EL (cell line): ENCODE measurements around the gene ECI1.

Experiments used
- DNase-seq: peaks from one replicate; pipeline ENCODE4 v3.0.0-alpha.2; 2016

The ECI1 gene

DNA sequence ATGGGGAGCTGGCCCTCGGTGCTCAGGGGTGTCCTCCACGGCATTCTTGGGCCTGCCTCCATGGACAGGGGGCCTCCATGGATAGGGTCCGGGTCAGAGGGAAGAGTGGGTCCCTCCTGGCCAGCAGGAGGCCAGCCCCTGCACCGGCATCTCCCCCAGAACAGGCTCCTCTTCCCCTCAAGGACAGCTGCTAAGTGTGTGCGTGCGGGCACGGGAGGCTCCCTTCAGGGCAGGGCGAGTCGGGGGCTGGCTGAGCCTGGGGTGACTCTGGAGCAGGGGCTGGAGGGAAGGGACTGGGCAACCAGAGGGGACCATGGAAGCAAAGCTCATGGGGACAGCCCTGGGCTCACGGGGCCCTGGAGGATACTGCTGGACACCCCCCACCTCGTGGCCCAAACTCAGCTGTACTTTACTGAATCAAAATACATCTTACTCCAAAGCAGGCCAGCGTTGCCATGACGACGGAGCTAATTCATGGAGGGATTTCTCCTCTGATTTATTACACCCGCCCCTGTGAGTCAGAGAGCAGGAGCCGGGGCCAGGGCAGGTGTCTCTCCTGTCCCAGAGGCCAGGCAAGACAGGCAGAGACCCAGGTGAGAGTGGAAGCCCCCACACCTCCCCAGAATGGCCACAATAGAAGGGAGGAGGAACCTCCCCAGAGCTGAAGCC lies 57.1 kb downstream of the ECI1 start:
- peak; percentile 57 for DNase-seq

DNA sequence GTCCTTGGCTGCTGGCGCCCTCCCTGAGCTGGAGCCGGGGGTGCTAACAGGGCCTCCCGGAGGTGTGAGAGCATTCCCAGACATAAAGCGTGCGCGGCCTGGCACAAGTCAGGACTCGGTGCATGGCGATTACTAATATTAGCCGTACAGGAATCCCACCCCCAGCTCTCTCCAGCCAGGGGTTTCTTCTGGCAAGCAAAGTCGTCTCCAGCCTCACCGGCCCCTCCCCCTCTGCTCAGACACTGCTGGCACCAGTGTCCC lies 60.0 kb downstream of the ECI1 start:
- DNase-seq = no peak

DNA sequence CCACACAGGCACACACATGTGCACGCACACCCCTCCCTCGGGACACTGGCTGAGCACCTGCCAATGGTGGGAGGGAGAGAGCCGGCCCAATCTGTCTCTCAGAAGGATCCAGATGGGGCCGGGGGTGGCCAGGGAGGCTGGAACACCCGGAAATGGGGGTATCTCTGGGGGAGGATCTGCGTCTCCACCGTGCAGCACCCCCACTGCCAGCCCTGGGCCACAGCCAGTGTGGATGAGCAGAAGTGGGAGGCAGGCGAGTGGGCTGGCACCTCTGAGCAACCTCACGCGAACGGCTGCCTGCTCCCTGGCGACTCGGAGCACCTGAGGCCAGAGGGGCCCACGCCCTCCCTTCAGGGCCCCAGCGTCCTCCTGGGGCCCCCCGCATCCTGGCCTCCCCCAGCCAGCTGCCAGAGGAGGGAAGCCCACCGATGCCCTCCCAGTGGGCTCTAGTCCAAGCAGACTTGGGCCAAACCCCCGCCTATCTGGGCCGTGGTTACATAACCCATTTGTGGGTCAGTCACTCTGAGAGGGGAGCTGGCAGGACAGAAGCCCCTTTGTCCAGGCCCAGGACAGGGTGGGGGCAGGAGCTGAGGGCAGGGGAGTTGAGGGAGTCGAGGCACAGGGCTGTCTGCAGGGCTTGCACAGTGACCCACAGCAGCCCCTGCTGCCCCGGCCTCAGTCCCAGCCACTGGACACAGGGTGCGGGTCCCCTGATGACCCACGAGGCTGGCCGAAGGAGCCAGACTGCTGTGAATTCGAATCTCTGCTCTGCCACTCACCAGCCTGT lies 60.5 kb downstream of the ECI1 start:
- no peak for DNase-seq

DNA sequence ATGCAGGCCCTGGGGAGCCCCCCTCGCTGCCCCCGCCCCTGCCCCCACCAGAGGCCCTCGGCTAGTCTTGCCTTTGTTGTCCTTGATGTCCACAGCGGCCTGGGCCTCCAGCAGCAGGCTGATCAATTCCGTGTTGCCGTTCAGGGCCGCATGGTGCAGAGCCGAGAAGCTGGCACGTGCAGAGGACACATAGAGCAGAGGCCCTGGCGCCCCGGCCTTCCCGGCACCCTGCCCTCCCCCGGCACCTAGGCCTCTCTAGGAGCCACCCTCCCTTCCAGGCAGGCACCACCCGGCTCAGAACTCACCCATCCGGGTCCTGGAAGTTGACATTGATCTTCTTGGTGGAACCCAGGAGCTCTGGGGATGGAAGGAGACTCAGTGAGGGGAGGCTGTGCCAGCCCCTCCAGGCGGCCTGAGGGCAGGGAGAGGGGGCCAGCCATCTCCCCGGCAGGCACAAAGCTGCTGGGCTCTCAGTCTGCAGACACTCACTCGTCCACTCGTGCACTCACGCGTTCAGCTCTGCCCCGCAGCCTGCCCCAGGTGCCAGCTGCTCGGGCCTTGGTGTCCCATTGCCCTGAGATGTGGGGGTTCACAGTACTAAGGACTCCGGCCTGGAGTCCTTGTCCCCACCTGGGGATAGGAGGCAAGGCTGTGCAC lies 61.3 kb downstream of the ECI1 start:
- DNase-seq = no peak
